Gastrocnemius medialis (tissue), 4 donors: ENCODE results near the gene HES4. TPM values are rescaled to one million over a fixed set of nuclear protein-coding genes. Genes with fewer than 3 reads are reported as not detected.

Source experiments
- ATAC-seq, 2 donors: fragments of 150-250 bp; one replicate each; pipeline ENCODE4 v1.9.1; 2016
- DNase-seq, 2 donors: peaks; one replicate each; pipeline ENCODE4 v3.0.0-alpha.2; 2019
- H3K27ac ChIP-seq, 4 donors: fragments of 200-600 bp; sonication (generic); 1 replicate in 1 of 4; 2 replicates in 3 of 4; pipeline ENCODE4 v1.5.1; 2016 to 2018; ENCODE audit warnings: mild to moderate bottlenecking in 2 of 4, moderate library complexity in 1 of 4
- H3K27me3 ChIP-seq, 3 donors: fragments of 200-600 bp; sonication (generic) in 2 of 3; 1 replicate in 1 of 3; 2 replicates in 2 of 3; pipeline versions ENCODE4 v1.5.1 to v1.6.0; 2016 to 2019; ENCODE audit warnings: mild to moderate bottlenecking in 1 of 3, moderate library complexity in 1 of 3
- H3K36me3 ChIP-seq, 2 donors: fragments of 200-600 bp; sonication (generic) in 1 of 2; one replicate each; pipeline ENCODE4 v1.5.1; 2017 to 2018
- H3K4me1 ChIP-seq, 2 donors: fragments of 200-600 bp; sonication (generic) in 1 of 2; one replicate each; pipeline ENCODE4 v1.5.1; 2016 to 2017; ENCODE audit warnings: mild to moderate bottlenecking in 2 of 2
- H3K4me3 ChIP-seq, 4 donors: fragments of 200-600 bp; sonication (generic) in 3 of 4; 1 replicate in 1 of 4; 2 replicates in 3 of 4; pipeline ENCODE4 v1.5.1; 2016 to 2019; ENCODE audit warnings: mild to moderate bottlenecking in 2 of 4
- H3K9me3 ChIP-seq, 3 donors: fragments of 200-600 bp; sonication (generic) in 2 of 3; 1 replicate in 1 of 3; 2 replicates in 2 of 3; pipeline ENCODE4 v1.5.1; 2016 to 2019
- POLR2A ChIP-seq, 2 donors: fragments of 450-650 bp; IDR thresholded peaks; one replicate each; pipeline ENCODE4 v1.6.1; 2017; ENCODE audit warnings: antibody characterized with exemption in 2 of 2, mild to moderate bottlenecking in 2 of 2, moderate library complexity in 2 of 2
- in situ Hi-C, 4 donors: fragments of 200-750 bp; cut with MboI; loops; one replicate each; pipeline versions ENCODE4 v1.15.0 to v1.8.0; 2017; ENCODE audit warnings: low sequenced_read_pairs in 4 of 4
- intact Hi-C: fragments of 100-400 bp; cut with DNase I; formaldehyde crosslinking; loops from one replicate; pipeline ENCODE4 v1.15.1; 2023; ENCODE audit warnings: low total_unique reads
- total RNA-seq, 4 donors: library from RNA; depleted of rRNA; stranded (reverse); fragments of >200 nt; gene quantifications; one replicate each; pipeline versions ENCODE4 v1.1.0 to v1.2.3, GENCODE V29; 2016
- TF ChIP-seq, protein P1 (sequence below), 5 experiments: fragments of 450-650 bp in 3 of 5; fragments of 200-600 bp in 2 of 5; sonication (generic) in 2 of 5; IDR thresholded peaks in 4 of 5; conservative IDR thresholded peaks in 1 of 5; 1 replicate in 4 of 5; 2 replicates in 1 of 5; pipeline ENCODE4 v1.5.1; 2016 to 2019; ENCODE audit warnings: antibody characterized with exemption in 5 of 5, mild to moderate bottlenecking in 3 of 5, moderate library complexity in 3 of 5

HES4 gene
- total RNA-seq, 4 donors from 2014 or later, result 6.4 to 17.4 (median 9.5) TPM

DNA sequence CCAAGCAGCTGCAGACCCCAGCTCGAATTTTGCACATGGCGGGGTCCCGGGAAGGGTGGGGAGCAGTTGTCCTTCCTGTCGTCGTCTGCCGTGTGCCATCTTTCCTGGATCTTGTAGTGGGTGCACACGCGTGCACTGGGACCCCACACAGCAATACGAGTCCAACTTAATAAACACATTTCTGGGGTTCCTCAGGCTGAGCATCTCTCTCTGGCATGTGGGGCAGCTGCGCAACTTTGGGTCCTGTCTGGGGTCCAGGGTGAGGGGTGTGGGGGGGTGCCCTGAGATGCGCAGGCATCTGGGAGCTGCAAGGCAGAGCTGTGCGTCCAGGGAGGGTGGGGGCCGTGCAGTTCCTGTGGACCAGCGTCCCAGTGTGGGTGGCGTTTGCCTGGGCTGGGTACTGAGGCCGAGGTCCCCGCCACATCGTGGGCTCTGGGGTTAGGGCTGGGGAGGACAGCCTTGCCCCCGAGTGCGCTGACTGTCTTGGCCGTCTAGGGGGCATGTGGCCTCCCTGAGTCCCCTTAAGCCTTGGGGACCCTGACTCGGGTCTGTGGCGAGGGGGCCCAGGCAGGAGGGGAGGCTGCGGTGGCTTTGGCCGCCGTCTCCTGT, 34.3 kb downstream of the HES4 start:
- no peak overlapping the region for H3K27ac ChIP-seq
- peaks cover 0 to 2% of the 10 kb centered on the region in 2 donors for H3K36me3 ChIP-seq
- H3K4me3 ChIP-seq, result peak overlapping the region in 2 of 4 donors; percentile 66
- no peak for TF ChIP-seq POLR2A (IDR thresholded peaks at IDR 0.05)
- TF ChIP-seq, protein P1, sequence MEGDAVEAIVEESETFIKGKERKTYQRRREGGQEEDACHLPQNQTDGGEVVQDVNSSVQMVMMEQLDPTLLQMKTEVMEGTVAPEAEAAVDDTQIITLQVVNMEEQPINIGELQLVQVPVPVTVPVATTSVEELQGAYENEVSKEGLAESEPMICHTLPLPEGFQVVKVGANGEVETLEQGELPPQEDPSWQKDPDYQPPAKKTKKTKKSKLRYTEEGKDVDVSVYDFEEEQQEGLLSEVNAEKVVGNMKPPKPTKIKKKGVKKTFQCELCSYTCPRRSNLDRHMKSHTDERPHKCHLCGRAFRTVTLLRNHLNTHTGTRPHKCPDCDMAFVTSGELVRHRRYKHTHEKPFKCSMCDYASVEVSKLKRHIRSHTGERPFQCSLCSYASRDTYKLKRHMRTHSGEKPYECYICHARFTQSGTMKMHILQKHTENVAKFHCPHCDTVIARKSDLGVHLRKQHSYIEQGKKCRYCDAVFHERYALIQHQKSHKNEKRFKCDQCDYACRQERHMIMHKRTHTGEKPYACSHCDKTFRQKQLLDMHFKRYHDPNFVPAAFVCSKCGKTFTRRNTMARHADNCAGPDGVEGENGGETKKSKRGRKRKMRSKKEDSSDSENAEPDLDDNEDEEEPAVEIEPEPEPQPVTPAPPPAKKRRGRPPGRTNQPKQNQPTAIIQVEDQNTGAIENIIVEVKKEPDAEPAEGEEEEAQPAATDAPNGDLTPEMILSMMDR (IDR thresholded peaks at IDR 0.05 in 4 of 5, conservative IDR thresholded peaks at IDR 0.05 in 1 of 5), result no peak
- in situ Hi-C loops, result no loop called here
- no peaks in the 10 kb centered on the region for H3K9me3 ChIP-seq
- intact Hi-C loops, result no loop called here
- peaks cover 5 to 7% of the 10 kb centered on the region in 2 donors for H3K4me1 ChIP-seq
- DNase-seq (no peak), ATAC-seq (no peak)
- H3K27me3 ChIP-seq, result peaks cover 5 to 31% (median 16%) of the 10 kb centered on the region in 3 donors

DNA sequence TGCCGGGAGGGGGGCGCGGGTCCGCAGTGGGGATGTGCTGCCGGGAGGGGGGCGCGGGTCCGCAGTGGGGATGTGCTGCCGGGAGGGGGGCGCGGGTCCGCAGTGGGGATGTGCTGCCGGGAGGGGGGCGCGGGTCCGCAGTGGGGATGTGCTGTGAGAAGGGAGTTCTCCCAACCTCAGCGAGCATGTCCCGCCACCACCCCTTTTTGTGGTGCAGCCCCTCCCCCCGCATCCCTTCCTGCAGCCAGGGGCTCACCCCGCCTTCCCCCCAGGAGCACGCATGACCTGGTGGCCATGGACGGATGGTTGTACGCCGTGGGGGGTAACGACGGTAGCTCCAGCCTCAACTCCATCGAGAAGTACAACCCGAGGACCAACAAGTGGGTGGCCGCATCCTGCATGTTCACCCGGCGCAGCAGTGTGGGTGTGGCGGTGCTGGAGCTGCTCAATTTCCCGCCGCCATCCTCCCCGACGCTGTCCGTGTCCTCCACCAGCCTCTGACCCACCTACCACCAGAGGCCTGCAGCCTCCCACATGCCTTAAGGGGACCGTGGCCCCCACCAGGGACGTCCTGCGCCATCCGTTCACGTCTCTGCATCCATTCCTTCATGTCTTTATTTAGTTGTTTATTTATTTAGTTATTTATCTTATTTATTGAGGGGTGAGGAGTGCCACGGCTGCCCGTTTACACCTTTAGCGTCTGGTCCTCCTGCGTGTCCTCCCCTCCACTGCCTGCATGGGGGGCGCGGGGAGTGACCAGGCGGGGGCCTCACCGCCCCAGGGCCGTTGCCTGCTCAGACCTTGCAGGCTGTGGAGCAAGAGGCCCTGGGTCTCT, 35.0 kb downstream of the HES4 start:
- no peak for ATAC-seq
- Histone ChIP-seq H3K9me3 (no peaks in the 10 kb centered on the region), H3K4me3 (no peak overlapping the region), H3K4me1 (peaks cover 5 to 11% of the 10 kb centered on the region in 2 donors), H3K27me3 (peaks cover 2 to 24% (median 11%) of the 10 kb centered on the region in 3 donors), H3K27ac (no peak overlapping the region), H3K36me3 (peaks cover 0 to 2% of the 10 kb centered on the region in 2 donors)
- DNase-seq, result no peak
- TF ChIP-seq POLR2A (IDR thresholded peaks at IDR 0.05), result no peak
- TF ChIP-seq, protein P1 (IDR thresholded peaks at IDR 0.05 in 4 of 5, conservative IDR thresholded peaks at IDR 0.05 in 1 of 5), result no peak
- in situ Hi-C loops (no loop called here), intact Hi-C loops (loop anchor here (5.0 kb wide), 1 partner anchor 58 kb away; no protein-coding TSS in a partner anchor)

DNA sequence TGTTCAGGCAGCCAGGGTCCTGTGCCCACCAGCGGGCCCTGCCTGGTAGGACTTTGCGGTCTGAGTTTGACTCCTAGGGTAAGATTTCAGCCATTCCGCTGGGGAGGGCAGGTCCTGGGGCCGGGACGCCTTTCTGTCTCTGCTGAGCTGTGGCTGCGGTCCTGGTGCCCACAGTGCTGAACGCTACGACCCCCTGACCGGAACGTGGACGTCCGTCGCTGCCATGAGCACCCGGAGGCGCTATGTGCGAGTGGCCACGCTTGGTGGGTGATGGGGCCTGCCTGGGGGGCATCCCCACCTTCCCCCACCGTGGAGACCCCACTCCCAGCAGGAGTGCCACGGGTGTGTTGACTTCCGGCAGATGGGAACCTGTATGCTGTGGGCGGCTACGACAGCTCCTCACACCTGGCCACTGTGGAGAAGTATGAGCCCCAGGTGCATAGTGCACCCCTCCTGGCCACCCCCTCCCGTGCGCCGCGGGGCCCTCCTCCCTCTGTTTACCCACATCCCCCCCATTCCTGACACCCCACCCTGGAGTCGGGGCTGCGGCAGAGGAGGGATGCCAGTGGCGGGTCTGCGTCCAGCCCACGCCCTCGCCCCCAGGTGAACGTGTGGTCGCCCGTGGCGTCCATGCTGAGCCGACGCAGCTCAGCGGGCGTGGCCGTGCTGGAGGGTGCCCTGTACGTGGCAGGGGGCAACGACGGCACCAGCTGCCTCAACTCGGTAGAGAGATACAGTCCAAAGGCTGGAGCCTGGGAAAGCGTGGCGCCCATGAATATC, 36.0 kb downstream of the HES4 start:
- Histone ChIP-seq H3K4me3 (no peak overlapping the region), H3K27me3 (peaks cover 2 to 22% (median 8%) of the 10 kb centered on the region in 3 donors)
- in situ Hi-C loops, result no loop called here

DNA sequence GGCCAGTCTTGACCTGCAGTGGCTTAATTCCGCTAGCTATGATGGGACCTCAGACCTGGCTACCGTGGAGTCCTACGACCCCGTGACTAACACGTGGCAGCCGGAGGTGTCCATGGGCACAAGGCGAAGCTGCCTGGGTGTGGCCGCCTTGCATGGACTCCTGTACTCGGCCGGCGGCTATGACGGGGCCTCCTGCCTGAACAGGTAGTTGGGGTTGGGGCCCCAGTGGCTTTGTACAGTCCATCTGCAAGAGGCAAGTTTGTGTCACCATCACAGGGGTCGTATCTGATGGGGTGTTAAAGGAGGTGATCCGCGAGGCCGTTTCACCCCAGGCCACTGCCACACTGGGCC, 36.6 kb downstream of the HES4 start:
- intact Hi-C loops, result loop anchor here (5.0 kb wide), 1 partner anchor 56 kb away; no protein-coding TSS in a partner anchor
- DNase-seq, result no peak

More for the DNA sequence above, 36.0 kb downstream of the HES4 start:
- Histone ChIP-seq H3K27ac (no peak overlapping the region), H3K9me3 (no peaks in the 10 kb centered on the region), H3K36me3 (peaks cover 0 to 2% of the 10 kb centered on the region in 2 donors), H3K4me1 (peaks cover 5 to 16% of the 10 kb centered on the region in 2 donors)
- intact Hi-C loops, result loop anchor here (5.0 kb wide), 1 partner anchor 57 kb away; no protein-coding TSS in a partner anchor
- DNase-seq (peak in 1 of 2 donors; percentile 15), ATAC-seq (no peak)
- TF ChIP-seq, protein P1 (IDR thresholded peaks at IDR 0.05 in 4 of 5, conservative IDR thresholded peaks at IDR 0.05 in 1 of 5), result no peak
- TF ChIP-seq POLR2A (IDR thresholded peaks at IDR 0.05), result no peak

More for the DNA sequence above, 36.6 kb downstream of the HES4 start:
- no peaks in the 10 kb centered on the region for H3K9me3 ChIP-seq
- in situ Hi-C loops, result no loop called here
- H3K4me3 ChIP-seq, result no peak overlapping the region
- peaks cover 2 to 22% (median 3%) of the 10 kb centered on the region in 3 donors for H3K27me3 ChIP-seq
- peaks cover 0 to 2% of the 10 kb centered on the region in 2 donors for H3K36me3 ChIP-seq
- no peak for ATAC-seq
- no peak overlapping the region for H3K27ac ChIP-seq
- TF ChIP-seq, protein P1 (IDR thresholded peaks at IDR 0.05 in 4 of 5, conservative IDR thresholded peaks at IDR 0.05 in 1 of 5), result no peak
- TF ChIP-seq POLR2A (IDR thresholded peaks at IDR 0.05), result no peak
- peaks cover 8 to 20% of the 10 kb centered on the region in 2 donors for H3K4me1 ChIP-seq
